ENCODE results near the gene KIF16B.

Gene KIF16B

DNA sequence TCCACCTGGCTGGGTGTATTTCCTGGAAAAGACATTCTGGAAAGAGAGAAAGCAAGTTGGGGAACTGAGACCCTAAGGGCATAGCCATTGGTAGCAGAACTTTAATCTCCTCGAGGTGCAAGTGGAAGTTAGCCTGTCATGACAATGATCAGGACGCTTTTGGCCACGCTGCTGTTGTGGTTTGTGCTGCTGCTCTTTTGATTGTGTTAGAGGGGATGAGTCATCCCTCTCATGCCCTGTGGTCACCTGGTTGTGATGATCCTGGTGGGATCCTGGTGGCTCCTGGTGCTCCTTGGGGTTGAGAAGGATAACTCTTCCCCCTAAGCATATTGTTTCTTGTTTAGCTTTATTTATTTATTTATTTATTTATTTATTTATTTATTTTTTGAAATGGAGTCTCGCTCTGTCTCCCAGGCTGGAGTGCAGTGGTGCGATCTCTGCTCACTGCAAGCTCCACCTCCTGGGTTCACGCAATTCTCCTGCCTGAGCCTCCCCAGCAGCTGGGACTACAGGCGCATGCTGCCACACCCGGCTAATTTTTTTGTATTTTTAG lies 350.3 kb downstream of the KIF16B start:
- TF ChIP-seq CTCF (conservative IDR thresholded peaks at IDR 0.05), result no peak
- H3K27ac ChIP-seq, result no peak overlapping the region
